Activated CD8-positive, alpha-beta memory T cell treated with anti-CD3 and anti-CD28 coated beads, Interleukin-2, amount 50 U/mL, for 24 hours (primary cell): ENCODE results near the gene BPTF.
"Not testable (repeated sequence)": the region's sequence is repeated elsewhere in the genome, so short reads cannot be mapped to it uniquely, and the experiment has no call there.

Source experiments
- DNase-seq: peaks from one replicate; pipeline ENCODE4 v3.0.0-alpha.2; 2020; ENCODE audit errors: extremely low read depth

Gene BPTF

GRCh38 chr17:67833134-67833533, 7.8 kb downstream of the BPTF start:
- DNase-seq: no peak

DNA sequence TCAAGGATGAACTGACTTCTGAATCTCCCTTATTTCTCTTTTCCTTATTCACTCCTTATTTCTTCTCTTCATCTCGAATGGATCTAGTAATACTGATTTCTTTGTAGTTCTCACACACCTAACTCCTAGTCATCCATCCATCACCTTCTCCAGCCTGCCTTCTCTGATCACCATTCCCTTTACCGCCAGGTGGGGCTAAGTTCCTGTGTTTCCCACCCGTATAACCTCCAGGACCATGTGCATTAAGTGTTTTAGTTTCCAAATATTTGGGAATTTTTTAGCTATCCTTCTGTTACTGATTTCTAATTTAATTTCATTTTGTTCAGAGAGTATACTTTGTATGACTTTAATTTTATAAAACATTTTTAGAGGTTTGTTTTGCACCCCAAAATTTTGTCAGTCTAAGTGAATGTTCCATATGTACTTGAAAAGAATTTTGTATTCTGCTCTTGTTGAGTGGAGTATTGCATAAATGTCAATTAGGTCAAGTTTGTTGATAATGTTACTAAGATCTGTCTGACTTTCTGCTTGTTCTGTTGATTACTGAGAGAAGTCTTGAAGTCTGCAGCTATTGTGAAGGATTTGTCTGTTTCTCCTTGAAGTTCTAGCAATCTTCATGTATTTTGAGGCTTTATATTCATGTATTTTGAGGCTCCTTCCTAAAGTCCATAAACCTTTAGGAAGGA, 8.8 kb downstream of the BPTF start:
- DNase-seq: no peak

DNA sequence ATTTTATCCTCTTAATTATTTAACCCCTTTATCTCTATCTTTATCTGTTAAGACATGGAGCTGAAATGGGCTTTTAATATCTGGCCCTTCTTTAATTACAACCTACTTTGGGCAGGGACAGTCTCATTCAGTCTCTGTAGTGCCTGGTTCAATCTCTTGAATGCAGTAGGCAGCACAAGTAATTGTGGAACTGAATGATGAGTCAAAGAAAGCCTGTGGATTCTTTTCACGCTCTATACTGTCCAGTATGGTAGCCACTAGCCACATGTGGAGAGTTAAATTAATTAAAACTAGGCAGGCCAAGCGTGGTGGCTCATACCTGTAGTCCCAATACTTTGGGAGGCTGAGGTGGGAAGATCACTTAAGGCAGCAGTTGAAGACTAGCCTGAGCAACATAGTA, 9.3 kb downstream of the BPTF start:
- DNase-seq: no peak

- no peak for DNase-seq
These were observed 11.1 kb downstream of the BPTF start for GRCh38 chr17:67836205-67836987.

DNA sequence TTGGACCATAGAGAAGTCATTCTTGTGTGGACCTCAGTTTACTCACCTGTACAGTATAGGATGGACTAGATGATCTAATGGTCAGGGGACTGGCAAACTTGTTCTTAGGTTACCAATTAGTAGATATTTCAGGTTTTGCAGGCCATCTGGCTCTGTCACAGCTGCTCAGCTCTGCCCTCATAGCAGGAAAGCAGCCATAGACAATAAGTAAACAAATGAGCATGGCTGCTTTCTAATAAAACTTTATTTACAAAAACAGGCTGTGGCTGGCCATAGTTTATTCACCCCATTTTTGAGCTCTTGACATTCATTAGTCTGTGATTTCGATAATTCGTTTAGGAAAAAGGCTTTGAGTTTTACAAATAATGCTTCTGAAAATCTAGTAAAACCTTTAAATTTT, 12.7 kb downstream of the BPTF start:
- no peak for DNase-seq

DNA sequence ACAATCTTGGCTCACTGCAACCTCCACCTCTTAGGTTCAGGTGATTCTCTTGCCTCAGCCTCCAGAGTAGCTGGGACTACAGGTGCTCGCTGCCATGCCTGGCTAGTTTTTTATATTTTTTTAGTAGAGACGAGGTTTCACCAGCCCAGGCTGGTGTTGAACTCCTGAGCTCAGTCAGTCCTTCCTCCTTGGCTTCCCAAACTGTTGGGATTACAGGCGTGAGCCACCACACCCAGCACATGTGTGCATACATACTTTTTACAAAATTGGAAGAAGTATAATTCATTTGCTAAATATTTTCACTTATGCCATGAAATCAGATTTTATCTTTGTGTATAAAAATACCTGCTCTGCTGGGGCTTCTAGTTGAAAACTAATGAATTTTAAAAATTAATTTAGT, 13.2 kb downstream of the BPTF start:
- DNase-seq: no peak

DNA sequence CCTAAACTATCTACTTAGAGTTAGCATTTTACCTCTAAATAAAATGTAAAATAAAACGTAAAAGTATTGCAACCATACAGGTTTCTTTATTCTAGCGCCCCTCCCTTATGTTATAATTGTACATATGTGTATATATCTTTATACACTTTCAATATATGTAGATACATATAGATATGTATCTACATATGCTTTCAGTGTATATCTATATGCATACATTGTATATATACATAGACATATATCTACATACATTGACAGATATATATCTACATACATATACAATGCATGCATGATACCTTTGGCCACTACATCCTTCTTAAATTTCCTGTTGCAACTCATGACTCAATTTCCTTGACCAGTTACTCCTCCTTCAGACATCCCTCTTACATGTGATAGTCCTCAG, 16.7 kb downstream of the BPTF start:
- DNase-seq: no peak

DNA sequence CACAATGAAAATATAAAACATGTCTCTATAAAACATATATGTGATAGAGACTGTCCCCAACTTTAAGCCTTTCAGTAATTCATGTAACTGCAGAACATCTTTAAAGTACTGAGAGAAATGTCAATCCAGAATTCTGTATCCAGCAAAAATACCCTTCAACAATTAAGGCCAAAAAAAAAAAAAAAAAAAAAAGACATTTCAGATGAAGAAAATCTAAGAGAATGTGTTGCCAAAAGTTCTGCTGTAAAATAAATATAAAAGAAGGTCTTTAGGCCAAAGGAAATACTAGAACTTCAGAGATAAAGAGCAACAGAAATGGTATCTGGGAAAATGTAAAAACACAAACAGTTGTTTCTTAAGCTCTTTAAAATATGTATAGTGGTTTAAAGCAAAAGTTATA, 17.3 kb downstream of the BPTF start:
- no peak for DNase-seq

DNA sequence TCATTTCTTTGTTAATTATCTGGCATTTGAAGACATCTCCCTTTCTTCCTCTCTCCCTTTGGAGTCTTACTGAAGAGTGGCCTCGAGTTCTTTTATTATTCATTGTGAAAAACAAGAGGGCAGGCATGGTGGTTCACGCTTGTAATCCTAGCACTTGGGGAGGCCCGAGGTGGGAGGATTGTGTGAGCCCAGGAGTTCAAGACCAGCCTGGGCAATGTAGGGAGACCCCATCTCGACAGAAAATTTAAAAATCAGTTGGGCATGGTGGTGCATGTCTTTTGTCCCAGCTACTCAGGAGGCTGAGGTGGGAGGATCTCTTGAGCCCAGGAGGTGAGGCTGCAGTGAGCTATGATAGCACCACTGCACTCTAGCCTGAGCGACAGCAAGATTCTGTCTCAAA, 20.1 kb downstream of the BPTF start:
- DNase-seq: no peak

DNA sequence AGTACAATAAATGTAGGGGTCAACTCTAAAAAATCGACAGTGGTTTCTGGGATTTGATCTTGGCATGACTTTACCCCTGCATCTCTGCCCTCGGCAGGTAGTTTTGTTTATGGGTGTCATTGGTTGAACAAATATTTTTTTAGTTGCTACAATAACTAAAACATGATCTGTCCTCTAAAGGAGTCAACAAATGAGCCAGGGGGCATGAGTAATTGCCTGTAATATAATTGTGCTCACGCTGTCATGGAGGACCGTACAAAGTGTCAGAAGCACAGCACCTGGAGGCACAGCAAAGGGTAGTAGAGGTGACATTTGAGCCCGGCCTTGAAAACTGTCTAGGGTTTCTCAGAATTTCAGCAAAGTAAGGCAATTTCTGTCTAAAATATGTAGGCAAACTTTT, 22.9 kb downstream of the BPTF start:
- not testable (repeated sequence) for DNase-seq

DNA sequence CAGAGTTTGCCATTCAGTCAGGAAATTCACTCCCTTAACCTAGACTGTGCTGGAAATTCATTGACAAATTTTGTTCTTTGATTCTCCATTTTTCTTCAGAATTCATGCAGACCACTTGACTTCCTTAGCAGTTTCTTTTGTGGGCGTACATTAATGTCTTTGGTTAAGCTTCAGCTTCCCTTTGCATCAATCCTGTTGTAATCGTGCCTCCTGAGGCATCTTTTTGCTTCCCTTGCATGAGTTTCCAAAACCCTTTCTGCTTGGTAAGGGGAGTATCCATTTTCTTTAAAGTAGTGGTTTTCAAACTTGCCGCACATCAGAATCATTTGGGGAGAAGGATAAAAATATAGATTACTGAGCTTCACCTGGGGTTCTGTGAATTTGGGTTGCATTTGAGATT, 23.5 kb downstream of the BPTF start:
- not testable (repeated sequence) for DNase-seq

DNA sequence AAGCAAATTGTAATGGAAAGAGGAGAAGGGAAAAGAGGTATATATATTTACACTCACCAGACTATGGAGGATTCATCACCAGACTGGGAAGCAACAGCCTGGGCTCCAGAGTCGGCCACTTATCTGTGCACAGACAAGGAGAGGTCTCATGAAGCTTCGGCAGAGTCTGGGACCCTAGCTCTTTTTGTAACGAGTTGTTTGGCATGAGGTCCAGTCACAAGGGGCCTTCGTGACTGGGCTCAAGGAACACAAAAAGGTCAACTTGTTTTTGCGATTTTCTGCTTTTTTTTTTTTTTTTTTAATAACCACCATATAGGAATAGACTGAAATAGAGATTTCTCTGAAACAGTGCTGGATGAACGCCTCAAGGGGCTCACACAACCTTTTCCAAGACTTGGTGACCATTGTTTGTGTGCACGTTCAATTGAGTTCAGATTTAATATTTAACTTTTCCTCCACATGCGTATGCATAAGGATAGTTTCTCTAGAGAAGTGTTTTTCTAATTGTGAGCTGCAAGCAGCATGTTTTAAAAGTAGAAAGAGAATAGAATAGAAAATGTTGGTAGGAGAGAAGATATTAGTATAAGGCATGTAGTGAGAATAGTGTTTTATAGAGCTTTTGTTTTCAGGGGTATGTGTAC, 25.8 kb downstream of the BPTF start:
- no peak for DNase-seq

DNA sequence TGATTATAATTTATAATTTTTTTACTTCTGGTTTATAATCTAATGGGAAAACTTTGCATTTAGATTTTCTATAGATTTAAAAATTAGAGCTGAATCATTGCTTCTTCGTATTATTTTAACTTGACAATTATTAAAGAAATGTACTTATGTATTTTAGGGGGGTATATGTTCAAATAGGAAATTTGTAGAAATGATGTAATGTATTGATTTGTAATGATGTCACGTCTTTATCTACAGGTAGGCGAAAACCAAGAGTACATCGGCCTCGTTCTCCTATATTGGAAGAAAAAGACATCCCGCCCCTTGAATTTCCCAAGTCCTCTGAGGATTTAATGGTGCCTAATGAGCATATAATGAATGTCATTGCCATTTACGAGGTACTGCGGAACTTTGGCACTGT, 28.4 kb downstream of the BPTF start:
- no peak for DNase-seq

- DNase-seq: no peak
These were observed 29.1 kb downstream of the BPTF start for GRCh38 chr17:67854378-67854777.

DNA sequence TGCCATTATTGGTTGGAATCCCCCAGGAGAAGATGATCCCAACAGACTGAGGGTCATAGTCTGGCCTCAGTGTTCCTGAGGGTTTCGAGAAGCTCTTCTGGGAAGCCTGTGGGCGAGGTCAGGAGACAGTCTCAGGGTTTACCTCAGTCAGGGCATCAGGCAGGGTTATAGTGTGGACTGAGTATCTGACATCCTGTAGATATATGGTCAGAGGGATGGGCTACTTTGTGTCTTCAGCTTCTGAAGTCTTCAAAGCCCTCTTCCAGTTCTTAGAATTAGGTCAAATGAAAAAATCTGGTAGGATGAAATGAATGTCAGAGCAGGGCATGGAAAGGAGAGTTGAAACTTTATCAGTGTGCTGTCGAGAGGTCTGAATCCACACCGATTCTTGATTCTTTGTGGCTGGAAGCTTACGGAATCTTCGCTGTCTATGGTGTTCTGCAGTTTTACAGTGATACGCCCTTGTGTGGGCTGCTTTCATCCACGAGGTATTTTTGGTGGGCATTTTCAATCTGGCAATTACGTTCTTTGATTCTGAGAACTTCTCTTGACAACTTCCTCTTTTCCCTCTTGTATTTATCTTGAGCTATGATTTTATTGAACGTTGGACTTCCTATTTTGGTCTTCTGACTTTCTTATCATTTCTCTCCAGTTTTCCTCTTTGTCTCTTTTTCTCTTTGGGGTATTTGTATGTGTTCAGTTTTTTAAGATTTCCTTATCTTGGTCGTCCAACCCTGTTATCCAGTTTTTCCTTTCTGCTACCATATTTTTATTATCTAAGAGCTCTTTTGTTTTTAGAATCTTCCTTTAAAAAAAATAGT, 30.4 kb downstream of the BPTF start:
- DNase-seq: no peak

DNA sequence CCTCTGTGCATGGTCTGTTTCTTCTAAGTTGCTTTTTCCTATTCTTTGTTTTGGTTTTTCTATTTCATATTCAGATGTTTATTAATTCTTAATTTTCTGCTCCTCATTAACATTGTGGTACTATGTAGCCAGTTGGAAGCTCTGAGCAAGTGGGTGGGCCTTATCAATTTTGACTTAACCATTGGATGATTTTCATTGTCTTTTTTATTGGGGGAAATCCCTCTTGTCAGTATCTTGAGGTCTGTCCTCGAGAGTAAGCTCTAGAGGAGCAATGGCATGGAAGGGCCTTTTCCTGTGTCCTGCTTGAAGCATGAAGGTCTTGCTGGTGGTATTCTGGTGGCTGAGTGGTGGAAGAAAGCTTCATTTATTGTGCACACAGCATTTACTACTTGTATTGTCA, 31.1 kb downstream of the BPTF start:
- DNase-seq: not testable (repeated sequence)

GRCh38 chr17:67862614-67863217, 37.4 kb downstream of the BPTF start:
- no peak for DNase-seq

GRCh38 chr17:67863624-67864247, 38.4 kb downstream of the BPTF start:
- DNase-seq: no peak

GRCh38 chr17:67865438-67865837, 40.1 kb downstream of the BPTF start:
- DNase-seq: no peak

DNA sequence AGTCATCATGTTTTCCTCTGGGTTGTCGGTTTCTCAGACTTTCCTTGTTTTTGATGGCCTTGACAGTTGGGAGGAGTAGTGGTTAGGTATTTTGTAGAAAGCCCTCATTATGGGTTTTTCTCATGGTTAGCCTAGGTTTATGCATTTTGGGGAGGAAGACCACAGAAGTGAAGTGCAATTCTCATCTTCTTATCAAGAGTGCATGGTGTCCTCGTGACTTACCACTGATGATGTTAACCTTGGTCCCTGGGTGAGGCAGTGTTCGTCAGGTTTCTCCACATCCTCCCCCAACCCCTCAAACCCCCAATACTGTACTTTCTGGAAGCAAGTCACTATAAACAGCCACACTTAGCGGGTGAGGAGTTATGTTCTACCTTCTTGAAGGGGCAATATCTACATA, 42.3 kb downstream of the BPTF start:
- DNase-seq: no peak

DNA sequence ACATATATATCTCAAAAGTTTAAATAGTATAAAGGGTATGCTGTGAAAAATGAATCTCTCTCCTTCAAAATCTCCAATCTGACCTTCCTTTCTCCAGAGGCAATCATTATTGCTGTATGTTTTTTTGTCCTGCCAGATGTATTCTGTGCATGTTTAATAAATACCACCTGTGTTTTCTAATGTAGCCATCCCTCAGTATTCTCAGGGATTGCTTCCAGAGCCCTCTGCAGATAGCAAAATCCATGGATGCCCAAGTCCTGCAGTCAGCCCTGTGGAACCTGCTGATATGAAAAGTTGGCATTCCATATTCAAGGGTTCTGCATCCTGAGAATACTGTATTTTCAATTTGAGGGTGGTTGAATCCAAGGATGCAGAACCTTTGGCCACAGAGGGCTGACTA, 42.9 kb downstream of the BPTF start:
- no peak for DNase-seq
